Ovary (tissue), 3 donors: ENCODE data around the gene MATK.

Experiments
- CTCF ChIP-seq, 3 donors: fragments of 450-650 bp in 2 of 3; fragments of 200-600 bp in 1 of 3; IDR thresholded peaks; one replicate each; pipeline versions ENCODE4 v1.5.1 to v1.8.0; 2016 to 2022; ENCODE audit warnings: antibody characterized with exemption in 3 of 3, mild to moderate bottlenecking in 1 of 3
- POLR2A ChIP-seq: fragments of 450-650 bp; IDR thresholded peaks from one replicate; pipeline ENCODE4 v1.6.1; 2017; ENCODE audit warnings: antibody characterized with exemption, mild to moderate bottlenecking, moderate library complexity
- donor health status: DM: no; HTN: no; CAD: no.

DNA sequence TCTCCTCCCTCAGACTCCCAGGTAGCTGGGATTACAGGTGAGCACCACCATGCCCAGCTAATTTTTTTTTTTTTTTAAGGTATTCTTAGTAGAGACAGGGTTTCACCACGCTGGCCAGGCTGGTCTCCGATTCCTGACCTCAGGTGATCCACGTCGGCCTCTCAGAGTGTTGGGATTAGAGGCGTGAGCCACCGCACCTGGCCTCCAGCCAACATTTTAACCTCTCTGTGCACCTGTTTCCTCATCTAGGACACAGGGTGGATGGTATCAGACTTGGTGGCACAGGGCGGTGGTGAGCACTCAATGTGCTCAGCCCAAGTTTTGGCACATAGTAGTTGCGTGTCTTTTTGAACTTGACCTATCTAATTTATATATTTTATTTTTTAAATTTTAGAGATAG lies 37.2 kb downstream of the MATK start:
- TF ChIP-seq CTCF (IDR thresholded peaks at IDR 0.05): no peak
- TF ChIP-seq POLR2A: no peak
